GM11168 (cell line): ENCODE results near the gene ZNF850.
"Not testable (repeated sequence)": the region's sequence is repeated elsewhere in the genome, so short reads cannot be mapped to it uniquely, and the experiment has no call there.

Experiments
- in situ Hi-C: fragments of 300-500 bp; cut with MboI; formaldehyde crosslinking; loops from one replicate; pipeline ENCODE4 v1.12.0; 2022; ENCODE audit warnings: low sequenced_read_pairs; ENCODE audit not compliant: unreplicated experiment

ZNF850 gene

GRCh38 chr19:36772311-36773222, at the start of gene ZNF850:
ZNF850 (minus strand) TSS chr19:36772807; CDS start chr19:36762606, 10,201 bp downstream.
- in situ Hi-C loops, result no loop called here

DNA sequence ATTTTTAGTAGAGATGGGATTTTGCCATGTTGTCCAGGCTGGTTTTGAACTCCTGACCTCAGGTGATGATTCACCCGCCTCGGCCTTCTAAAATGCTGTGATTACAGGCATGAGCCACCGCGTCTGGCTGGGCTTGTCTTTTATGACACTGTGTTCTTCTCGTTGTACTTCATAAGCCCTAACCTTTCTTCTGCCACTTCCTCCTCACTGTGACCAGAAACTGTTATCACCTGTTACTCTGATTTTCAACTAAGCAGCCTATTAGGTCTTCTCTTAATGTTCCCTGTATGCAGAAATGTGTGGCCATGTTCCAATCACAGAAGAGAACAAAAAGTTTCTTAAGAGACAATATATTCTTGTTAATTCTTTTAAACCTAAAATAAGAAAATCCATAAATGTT, 49.2 kb upstream of the ZNF850 start:
- in situ Hi-C loops, result no loop called here

DNA sequence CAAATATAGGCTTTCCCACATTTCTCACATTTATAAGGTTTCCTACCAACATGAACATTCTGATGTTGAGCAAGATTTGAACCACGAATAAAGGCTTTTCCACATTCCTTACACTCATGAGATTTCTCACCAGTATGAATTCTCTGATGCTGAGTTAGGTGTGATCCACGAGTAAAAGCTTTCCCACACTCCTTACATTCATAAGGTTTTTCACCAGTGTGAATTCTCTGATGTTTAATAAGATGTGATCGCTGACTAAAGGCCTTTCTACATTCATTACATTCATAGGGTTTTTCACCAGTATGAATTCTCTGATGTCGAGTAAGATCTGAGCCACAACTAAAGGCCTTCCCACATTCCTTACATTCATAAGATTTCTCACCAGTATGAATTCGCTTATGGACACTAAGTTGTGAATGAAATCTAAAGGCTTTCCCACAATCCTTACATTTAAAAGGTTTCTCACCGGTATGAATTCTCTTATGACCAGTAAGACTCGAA, 46.6 kb upstream of the ZNF850 start:
- in situ Hi-C loops, result no loop called here

DNA sequence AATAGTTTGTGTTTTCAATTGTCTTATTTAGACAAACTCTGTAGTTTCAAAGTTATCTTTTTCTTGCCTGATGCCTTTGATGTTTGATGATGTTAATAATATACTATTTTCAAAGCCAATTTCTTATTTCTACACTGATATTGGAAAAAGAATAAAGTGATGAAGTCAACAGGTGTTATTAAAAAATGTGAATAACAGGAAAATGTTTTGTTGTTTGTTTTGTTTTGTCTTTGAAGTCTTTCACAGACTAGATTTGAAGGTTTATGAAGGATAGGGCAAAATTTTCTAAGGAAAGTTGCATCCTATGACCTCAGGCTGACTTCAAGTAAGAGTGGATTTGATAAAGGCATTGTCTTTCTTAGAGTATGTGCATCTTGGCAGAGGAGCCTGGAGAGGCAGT, 34.4 kb upstream of the ZNF850 start:
- in situ Hi-C loops, result no loop called here

DNA sequence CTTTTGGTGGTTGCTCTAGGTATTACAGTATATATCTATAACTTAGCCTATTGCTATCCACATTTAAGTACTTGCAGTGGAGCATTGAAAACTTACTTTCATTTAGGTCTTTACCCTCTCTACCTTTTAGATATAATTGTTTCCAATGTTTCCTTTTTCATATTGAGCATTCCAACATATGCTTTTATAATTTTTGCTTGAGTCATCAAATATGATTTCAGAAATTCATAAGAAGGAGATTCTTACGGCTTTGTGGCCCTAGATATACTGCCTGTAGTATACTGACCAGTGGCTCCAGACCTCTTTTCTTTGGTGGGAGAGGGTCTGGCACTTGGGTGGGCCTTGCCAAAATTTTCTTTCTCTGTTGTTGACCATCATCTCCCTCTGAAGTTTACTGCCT, 32.8 kb upstream of the ZNF850 start:
- in situ Hi-C loops, result no loop called here

DNA sequence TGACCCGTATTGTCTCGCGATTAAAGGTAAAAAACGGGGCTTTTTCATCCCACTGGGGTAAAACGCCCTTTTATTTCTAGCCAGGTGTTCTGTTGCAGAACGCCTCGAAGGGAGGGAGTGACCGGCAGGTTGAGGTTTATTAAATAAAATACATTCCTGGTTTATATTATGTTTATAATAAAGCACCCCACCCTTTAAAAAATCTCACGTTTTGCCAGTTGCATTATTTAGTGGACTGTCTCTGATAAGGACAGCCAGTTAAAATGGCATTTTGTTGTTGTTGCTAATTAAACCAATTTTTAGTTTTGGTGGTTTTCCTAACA, 25.1 kb upstream of the ZNF850 start:
- in situ Hi-C loops, result no loop called here

GRCh38 chr19:36796714-36796992, 24.0 kb upstream of the ZNF850 start:
- in situ Hi-C loops, result no loop called here

- in situ Hi-C loops, result not testable (repeated sequence)
These were observed 19.0 kb upstream of the ZNF850 start for GRCh38 chr19:36791420-36792141.

DNA sequence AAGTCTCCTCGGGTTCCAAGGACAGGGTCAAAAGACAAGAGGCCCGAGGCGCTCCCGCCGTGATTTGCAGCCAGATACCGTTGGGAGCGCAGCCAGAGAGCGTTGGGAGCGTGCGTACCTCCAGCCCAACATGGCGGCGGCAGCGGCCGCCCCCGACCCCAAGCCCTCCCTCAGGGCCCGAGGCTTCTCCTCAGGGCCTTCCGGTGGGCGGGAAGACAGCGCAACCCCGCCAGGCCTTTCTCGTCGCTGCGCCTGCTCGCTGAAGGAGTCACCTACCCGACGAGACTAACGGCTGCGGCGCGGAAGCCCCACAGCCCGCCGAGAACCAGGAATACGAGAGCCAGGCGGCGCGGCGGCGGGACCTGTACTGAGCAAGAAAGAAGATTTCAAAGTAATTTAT, 3.2 kb upstream of the ZNF850 start:
- in situ Hi-C loops, result no loop called here

- in situ Hi-C loops, result no loop called here
These were observed 594 bp upstream of the ZNF850 start for GRCh38 chr19:36773223-36773579.

- in situ Hi-C loops, result no loop called here
These were observed 1.1 kb downstream of the ZNF850 start for GRCh38 chr19:36771261-36772231.

GRCh38 chr19:36750066-36750691, 22.4 kb downstream of the ZNF850 start:
- in situ Hi-C loops, result no loop called here

DNA sequence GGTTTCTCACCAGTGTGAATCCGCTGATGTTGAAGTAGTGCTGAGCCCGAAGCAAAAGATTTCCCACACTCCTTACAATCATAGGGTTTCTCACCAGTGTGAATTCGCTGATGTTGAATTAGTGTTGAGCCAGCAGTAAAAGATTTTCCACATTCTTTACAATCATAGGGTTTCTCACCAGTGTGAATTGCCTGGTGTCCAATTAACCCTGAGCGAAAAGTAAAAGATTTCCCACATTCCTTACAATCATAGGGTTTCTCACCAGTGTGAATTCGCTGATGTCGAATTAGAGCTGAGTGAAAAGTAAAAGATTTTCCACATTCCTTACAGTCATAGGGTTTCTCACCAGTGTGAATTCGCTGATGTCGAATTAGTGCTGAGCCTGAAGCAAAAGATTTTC, 23.0 kb downstream of the ZNF850 start:
- in situ Hi-C loops, result not testable (repeated sequence)

GRCh38 chr19:36748431-36749275, 24.0 kb downstream of the ZNF850 start:
- in situ Hi-C loops, result no loop called here

GRCh38 chr19:36747750-36748149, 24.9 kb downstream of the ZNF850 start:
- in situ Hi-C loops, result no loop called here

GRCh38 chr19:36745870-36746269, 26.7 kb downstream of the ZNF850 start:
- in situ Hi-C loops, result no loop called here

- in situ Hi-C loops, result not testable (repeated sequence)
These were observed 36.4 kb downstream of the ZNF850 start for GRCh38 chr19:36736166-36736565.

DNA sequence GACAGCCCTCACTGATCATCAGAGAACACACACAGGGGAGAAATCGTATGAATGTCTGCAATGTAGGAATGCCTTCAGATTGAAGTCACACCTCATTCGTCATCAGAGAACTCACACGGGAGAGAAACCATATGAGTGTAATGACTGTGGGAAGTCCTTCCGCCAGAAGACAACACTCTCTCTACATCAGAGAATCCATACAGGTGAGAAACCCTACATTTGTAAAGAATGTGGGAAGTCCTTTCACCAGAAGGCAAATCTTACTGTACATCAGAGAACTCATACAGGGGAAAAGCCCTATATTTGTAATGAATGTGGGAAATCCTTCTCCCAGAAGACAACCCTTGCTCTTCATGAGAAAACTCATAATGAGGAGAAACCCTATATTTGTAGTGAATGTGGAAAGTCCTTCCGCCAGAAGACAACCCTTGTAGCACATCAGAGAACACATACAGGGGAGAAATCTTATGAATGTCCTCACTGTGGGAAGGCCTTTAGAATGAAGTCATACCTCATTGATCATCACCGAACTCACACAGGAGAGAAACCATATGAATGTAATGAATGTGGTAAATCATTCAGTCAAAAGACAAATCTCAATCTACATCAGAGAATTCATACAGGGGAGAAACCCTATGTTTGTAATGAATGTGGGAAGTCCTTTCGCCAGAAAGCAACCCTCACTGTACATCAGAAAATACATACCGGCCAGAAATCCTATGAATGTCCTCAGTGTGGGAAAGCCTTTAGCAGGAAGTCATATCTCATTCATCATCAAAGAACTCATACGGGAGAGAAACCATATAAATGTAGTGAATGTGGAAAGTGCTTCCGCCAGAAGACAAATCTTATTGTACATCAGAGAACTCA, 52.7 kb downstream of the ZNF850 start:
- in situ Hi-C loops, result no loop called here
